Body of pancreas (tissue), 4 donors: ENCODE data around the gene MYO1A. TPM values are rescaled to one million over a fixed set of nuclear protein-coding genes. Genes with fewer than 3 reads are reported as not detected.
"Not testable (repeated sequence)": the region's sequence is repeated elsewhere in the genome, so short reads cannot be mapped to it uniquely, and the experiment has no call there.

Source experiments
- ATAC-seq: fragments of 150-250 bp; one replicate; pipeline ENCODE4 v1.9.1; 2016
- DNase-seq, 4 donors: peaks; one replicate each; pipeline ENCODE4 v3.0.0-alpha.2; 2019
- H3K27ac ChIP-seq, 4 donors: fragments of 200-600 bp; sonication (generic); 1 replicate in 3 of 4; 2 replicates in 1 of 4; pipeline versions ENCODE4 v1.5.1 to v1.6.1; 2016 to 2019; ENCODE audit warnings: mild to moderate bottlenecking in 1 of 4, mixed read lengths in 1 of 4, moderate library complexity in 1 of 4
- H3K27me3 ChIP-seq, 2 donors: fragments of 200-600 bp; sonication (generic); one replicate each; pipeline ENCODE4 v1.6.0; 2016; ENCODE audit warnings: mild to moderate bottlenecking in 1 of 2
- H3K36me3 ChIP-seq, 2 donors: fragments of 200-600 bp; sonication (generic); replicated peaks in 1 of 2; 2 replicates each; pipeline ENCODE4 v1.5.1; 2016; ENCODE audit warnings: low read depth in 2 of 2; ENCODE audit not compliant: insufficient read depth in 1 of 2
- H3K4me1 ChIP-seq: fragments of 200-600 bp; sonication (generic); one replicate; pipeline ENCODE4 v1.6.0; 2016
- H3K4me3 ChIP-seq, 2 donors: fragments of 200-600 bp; sonication (generic); 1 replicate in 1 of 2; 2 replicates in 1 of 2; pipeline ENCODE4 v1.5.1; 2016 to 2019
- H3K9me3 ChIP-seq, 3 donors: fragments of 200-600 bp; sonication (generic); 1 replicate in 2 of 3; 2 replicates in 1 of 3; pipeline ENCODE4 v1.5.1; 2016
- CTCF ChIP-seq, 7 experiments: fragments of 450-650 bp in 4 of 7; fragments of 200-600 bp in 3 of 7; sonication (generic) in 3 of 7; IDR thresholded peaks; one replicate each; pipeline ENCODE4 v1.5.1; 2016 to 2019; ENCODE audit warnings: antibody characterized with exemption in 7 of 7
- POLR2A ChIP-seq, 3 donors: fragments of 450-650 bp; IDR thresholded peaks; one replicate each; pipeline ENCODE4 v1.6.1; 2016; ENCODE audit warnings: antibody characterized with exemption in 3 of 3, mild to moderate bottlenecking in 2 of 3
- WGBS, 2 donors: methylation state at CpG; one replicate each; pipeline ENCODE4 v1.1.5; 2017; 5-methylcytosine and 5-hydroxymethylcytosine counted together
- intact Hi-C: fragments of 100-400 bp; cut with DNase I; formaldehyde crosslinking; loops from one replicate; pipeline ENCODE4 v1.15.1; 2023
- total RNA-seq, 2 donors: library from RNA; depleted of rRNA; stranded (reverse); fragments of >200 nt; gene quantifications; one replicate each; pipeline ENCODE4 v1.1.0, GENCODE V29; 2016

Gene MYO1A
- total RNA-seq, 2 donors from 2014 or later, result 1.8 TPM; not detected in 1

- no peak for ATAC-seq
- intact Hi-C loops, result no loop called here
These were observed 29.8 kb downstream of the MYO1A start for GRCh38 chr12:57019983-57020719.

GRCh38 chr12:57018906-57019305, 31.0 kb downstream of the MYO1A start:
- intact Hi-C loops, result no loop called here
- TF ChIP-seq CTCF (IDR thresholded peaks at IDR 0.05) (no peak), POLR2A (IDR thresholded peaks at IDR 0.05) (no peak)
- no peaks in the 10 kb centered on the region for H3K36me3 ChIP-seq
- DNase-seq, result no peak
- no peak overlapping the region for H3K4me3 ChIP-seq
- H3K9me3 ChIP-seq, result no peaks in the 10 kb centered on the region
- H3K27ac ChIP-seq, result no peak overlapping the region
- H3K4me1 ChIP-seq, result no peaks in the 10 kb centered on the region
- WGBS, 2 donors, result 67 to 77% methylated on average over 1 of the region's 1 CpG
- no peak for ATAC-seq
- no peaks in the 10 kb centered on the region for H3K27me3 ChIP-seq

More at GRCh38 chr12:57019983-57020719, 29.8 kb downstream of the MYO1A start:
- Histone ChIP-seq H3K4me3 (no peak overlapping the region), H3K4me1 (no peaks in the 10 kb centered on the region), H3K9me3 (no peaks in the 10 kb centered on the region), H3K27me3 (no peaks in the 10 kb centered on the region), H3K27ac (no peak overlapping the region), H3K36me3 (no peaks in the 10 kb centered on the region)
- TF ChIP-seq CTCF (IDR thresholded peaks at IDR 0.05), result no peak
- TF ChIP-seq POLR2A (IDR thresholded peaks at IDR 0.05), result no peak
- DNase-seq, result no peak
- 81 to 82% methylated on average over 9 of the region's 9 CpGs for WGBS, 2 donors

GRCh38 chr12:57018353-57018752, 31.6 kb downstream of the MYO1A start:
- H3K9me3 ChIP-seq, H3K36me3 ChIP-seq, DNase-seq, ATAC-seq, intact Hi-C loops, H3K27ac ChIP-seq, H3K27me3 ChIP-seq, H3K4me1 ChIP-seq, H3K4me3 ChIP-seq: not testable (repeated sequence)
- 77 to 80% methylated on average over 5 of the region's 5 CpGs for WGBS, 2 donors

- ATAC-seq (no peak), DNase-seq (no peak)
- WGBS, 2 donors, result 30 to 36% methylated on average over 6 of the region's 6 CpGs
These were observed 33.6 kb downstream of the MYO1A start, which contains the start of gene TAC3 for GRCh38 chr12:57016348-57016747. Gene TAC3 (minus strand): TSS chr12:57016529. CDS start chr12:57015797, 732 bp downstream.

More at GRCh38 chr12:57016348-57016747, 33.6 kb downstream of the MYO1A start, which contains the start of gene TAC3:
- no peak for TF ChIP-seq POLR2A (IDR thresholded peaks at IDR 0.05)
- TF ChIP-seq CTCF (IDR thresholded peaks at IDR 0.05), result no peak
- H3K27ac ChIP-seq, result no peak within 1 kb of the TSS
- no peak within 1 kb of the TSS for H3K4me3 ChIP-seq
- no peaks in the 10 kb centered on the region for H3K36me3 ChIP-seq
- H3K9me3 ChIP-seq, result no peaks in the 10 kb centered on the region
- H3K27me3 ChIP-seq, result no peaks in the 10 kb centered on the region
- H3K4me1 ChIP-seq, result no peaks in the 10 kb centered on the region
- intact Hi-C loops, result no loop called here
